Kidney tubule cell (primary cell): ENCODE data around the gene PIR.
A peak's percentile ranks its signal among the peaks of the same experiment; 100 is the strongest.

ENCODE experiments used
- DNase-seq: peaks from one replicate; pipeline ENCODE4 v3.0.0-alpha.2; 2018; ENCODE audit warnings: low spot score

The PIR gene

GRCh38 chrX:15493118-15493962 is at the start of gene PIR:
PIR (minus strand) TSS chrX:15493333; CDS start chrX:15491257, 2,076 bp downstream.
- peak; percentile 91 for DNase-seq

GRCh38 chrX:15530318-15530717 is 37.2 kb upstream of the PIR start:
- no peak for DNase-seq

GRCh38 chrX:15529165-15529564 is 36.0 kb upstream of the PIR start:
- no peak for DNase-seq

GRCh38 chrX:15525664-15526416 is 32.7 kb upstream of the PIR start:
- DNase-seq, result no peak

GRCh38 chrX:15524417-15524816 is 31.3 kb upstream of the PIR start:
- DNase-seq, result peak; percentile 28

- no peak for DNase-seq
Observed at GRCh38 chrX:15523088-15523487, 30.0 kb upstream of the PIR start.

- no peak for DNase-seq
Observed at GRCh38 chrX:15522464-15522863, 29.3 kb upstream of the PIR start.

GRCh38 chrX:15515931-15516330 is 22.8 kb upstream of the PIR start:
- no peak for DNase-seq

- no peak for DNase-seq
Observed at GRCh38 chrX:15514279-15514678, 21.1 kb upstream of the PIR start.

- peak; percentile 19 for DNase-seq
Observed at GRCh38 chrX:15512401-15512965, 19.4 kb upstream of the PIR start.

- peak; percentile 15 for DNase-seq
Observed at GRCh38 chrX:15511563-15511962, 18.4 kb upstream of the PIR start.

GRCh38 chrX:15509845-15510244 is 16.7 kb upstream of the PIR start:
- DNase-seq, result no peak

GRCh38 chrX:15507005-15507404 is 13.9 kb upstream of the PIR start:
- DNase-seq, result no peak

GRCh38 chrX:15505101-15505500 is 12.0 kb upstream of the PIR start:
- no peak for DNase-seq

GRCh38 chrX:15504661-15505060 is 11.5 kb upstream of the PIR start:
- no peak for DNase-seq

GRCh38 chrX:15501506-15501905 is 8.4 kb upstream of the PIR start:
- DNase-seq, result no peak

GRCh38 chrX:15500497-15500966 is 7.4 kb upstream of the PIR start, which contains the start of gene BMX:
BMX (plus strand) TSS chrX:15500807; CDS start chrX:15508354, 7,547 bp downstream.
- DNase-seq, result no peak

- DNase-seq, result no peak
Observed at GRCh38 chrX:15499976-15500375, 6.8 kb upstream of the PIR start.

- DNase-seq, result no peak
Observed at GRCh38 chrX:15498741-15499140, 5.6 kb upstream of the PIR start.

GRCh38 chrX:15497865-15498264 is 4.7 kb upstream of the PIR start:
- DNase-seq, result peak; percentile 53

- no peak for DNase-seq
Observed at GRCh38 chrX:15496824-15497223, 3.7 kb upstream of the PIR start.

GRCh38 chrX:15495801-15496200 is 2.7 kb upstream of the PIR start:
- DNase-seq, result no peak

- DNase-seq, result no peak
Observed at GRCh38 chrX:15492469-15492868, 664 bp downstream of the PIR start.
